K562 (cell line): Measurements from ENCODE around the gene DBX1. TPM values are rescaled to one million over a fixed set of nuclear protein-coding genes. Genes with fewer than 3 reads are reported as not detected.

ENCODE experiments used
- ATAC-seq: fragments of 200-7000 bp; cut with Tn5 transposase; 3 replicates; pipeline ENCODE4 v1.9.1; 2020; ENCODE audit warnings: moderate library complexity
- BruUV-seq: library from RNA; stranded (reverse); fragments of 400-500 nt; replicated peaks from 2 replicates; lab custom pipeline; 2021; lab: Mats Ljungman, UMichigan
- CTCF ChIA-PET: fragments of 300-600 bp; formaldehyde crosslinking; extraction: SDS; loops from one replicate; lab custom pipeline; 2021; ENCODE audit warnings: low intra/inter-chr PET ratio; lab: Yijun Ruan, JAX
- POLR2A ChIA-PET: fragments of 300-600, 350-650 bp; sonication (Branson Sonifier 250); formaldehyde crosslinking; extraction: SDS; loops from one replicate; lab custom pipeline; 2021; ENCODE audit warnings: antibody characterized with exemption, inconsistent platforms; lab: Yijun Ruan, JAX
- DNase-seq, 4 experiments: peaks; one replicate each; pipeline versions ENCODE4 v3.0.0 to v3.0.0-alpha.2; 2011 to 2018; ENCODE audit warnings: low spot score in 3 of 4, mixed read lengths in 3 of 4; ENCODE audit errors: extremely low read depth in 1 of 4
- FAIRE-seq: peaks from 2 replicates; lab custom pipeline; 2011; peaks lifted over from hg19 to GRCh38; lab: Jason Lieb, UNC
- H2AFZ ChIP-seq: 2 replicates; pipeline ENCODE4 v1.6.0; 2011; ENCODE audit warnings: low read depth, low read length, control low read depth, inconsistent platforms
- H3K27ac ChIP-seq: fragments of 200-600 bp; 3 replicates; pipeline ENCODE4 v1.8.0; 2011; ENCODE audit warnings: low read depth, mild to moderate bottlenecking, control low read depth, inconsistent platforms, low read length, moderate library complexity, mixed read lengths; ENCODE audit errors: extremely low read depth
- H3K27me3 ChIP-seq, 2 experiments: fragments of 300-600 bp in 1 of 2; 2 replicates in 1 of 2; 3 replicates in 1 of 2; pipeline versions ENCODE4 v1.6.0 to v1.8.0; 2011; ENCODE audit warnings: inconsistent platforms in 2 of 2, low read length in 2 of 2, mild to moderate bottlenecking in 1 of 2, mixed read lengths in 1 of 2, moderate library complexity in 1 of 2; ENCODE audit not compliant: control insufficient read depth in 2 of 2, insufficient read depth in 2 of 2
- H3K36me3 ChIP-seq: fragments of 300-600 bp; 3 replicates; pipeline ENCODE4 v1.8.0; 2011; ENCODE audit warnings: mild to moderate bottlenecking, low read length, inconsistent platforms; ENCODE audit not compliant: control insufficient read depth, insufficient read depth
- H3K4me1 ChIP-seq, 2 experiments: fragments of 200-600 bp in 1 of 2; replicated peaks in 1 of 2; 2 replicates in 1 of 2; 3 replicates in 1 of 2; pipeline versions ENCODE4 v1.5.1 to v1.8.0; 2011; ENCODE audit warnings: inconsistent platforms in 2 of 2, low read length in 2 of 2, mild to moderate bottlenecking in 1 of 2, mixed read lengths in 1 of 2, moderate library complexity in 1 of 2; ENCODE audit not compliant: control insufficient read depth in 2 of 2, insufficient read depth in 2 of 2
- H3K4me2 ChIP-seq: 2 replicates; pipeline ENCODE4 v1.6.1; 2011; ENCODE audit warnings: low read length, control low read depth, inconsistent platforms, mixed read lengths; ENCODE audit not compliant: insufficient read depth
- H3K4me3 ChIP-seq: fragments of 200-600 bp; sonication (generic), shearing (Covaris generic); 2 replicates; pipeline ENCODE4 v1.5.1; 2016; ENCODE audit warnings: control low read depth, inconsistent platforms
- H3K79me2 ChIP-seq: fragments of 200-600 bp; 3 replicates; pipeline ENCODE4 v1.8.0; 2011; ENCODE audit warnings: low read length, inconsistent platforms; ENCODE audit not compliant: control insufficient read depth, insufficient read depth
- H3K9ac ChIP-seq, 2 experiments: 2 replicates each; pipeline versions ENCODE4 v1.6.0 to v1.6.1; 2011; ENCODE audit warnings: low read depth in 2 of 2, low read length in 2 of 2, control low read depth in 1 of 2, inconsistent platforms in 1 of 2, mild to moderate bottlenecking in 1 of 2, mixed read lengths in 1 of 2; ENCODE audit not compliant: insufficient read depth in 1 of 2
- H3K9me1 ChIP-seq: one replicate; pipeline ENCODE4 v1.6.0; 2011; ENCODE audit warnings: inconsistent platforms, mild to moderate bottlenecking, low read length, moderate library complexity; ENCODE audit not compliant: control insufficient read depth, insufficient read depth
- H3K9me3 ChIP-seq: replicated peaks from 2 replicates; pipeline ENCODE4 v1.5.1; 2011; ENCODE audit warnings: low read depth, low read length, inconsistent platforms; ENCODE audit not compliant: control insufficient read depth, insufficient read depth
- H4K20me1 ChIP-seq: replicated peaks from 2 replicates; pipeline ENCODE4 v1.6.1; 2011; ENCODE audit warnings: low read length, inconsistent platforms, mixed read lengths; ENCODE audit not compliant: control insufficient read depth, insufficient read depth
- BMI1 ChIP-seq: fragments of 150-350 bp; IDR thresholded peaks from 2 replicates; pipeline ENCODE4 v1.6.1; 2014; ENCODE audit warnings: low read length
- CREB3 ChIP-seq: fragments of 450-650 bp; conservative IDR thresholded peaks from 2 replicates; pipeline ENCODE4 v1.6.1; 2016; ENCODE audit warnings: missing genetic modification characterization, low read depth, mild to moderate bottlenecking, missing compliant biosample characterization, moderate library complexity
- MCM3 ChIP-seq: fragments of 450-650 bp; IDR thresholded peaks from 2 replicates; pipeline ENCODE4 v1.6.1; 2016
- MEF2A ChIP-seq: IDR thresholded peaks from 2 replicates; pipeline ENCODE4 v1.6.1; 2011; ENCODE audit warnings: low read depth, mild to moderate bottlenecking, low read length, moderate library complexity; ENCODE audit not compliant: control insufficient read depth
- MIER1 ChIP-seq: fragments of 450-650 bp; IDR thresholded peaks from 2 replicates; pipeline ENCODE4 v1.6.1; 2016; ENCODE audit warnings: antibody characterized with exemption, mild to moderate bottlenecking, low read depth
- STAG1 ChIP-seq: sonication (generic); formaldehyde crosslinking; IDR thresholded peaks from 2 replicates; pipeline ENCODE4 v1.5.0; 2020; ENCODE audit warnings: missing genetic modification reagents, borderline replicate concordance
- ZNF445 ChIP-seq: fragments of 250-450 bp; sonication (Bioruptor Pico); IDR thresholded peaks from 2 replicates; pipeline ENCODE4 v1.4.0; 2020; ENCODE audit warnings: low read depth, mild to moderate bottlenecking, moderate library complexity
- ZNF449 ChIP-seq: fragments of 250-450 bp; sonication (Bioruptor Pico); IDR thresholded peaks from 2 replicates; pipeline ENCODE4 v1.8.0; 2022; ENCODE audit warnings: moderate library complexity, mild to moderate bottlenecking, inconsistent platforms
- WGBS: fragments of 100-300 bp; shearing (Covaris generic); methylation state at CpG from one replicate; pipeline ENCODE4 v1.1.6; 2016; ENCODE audit warnings: low coverage, mixed read lengths; ENCODE audit not compliant: insufficient coverage; ENCODE audit errors: missing lambda C conversion rate; 5-methylcytosine and 5-hydroxymethylcytosine counted together
- in situ Hi-C: fragments of 300-500 bp; cut with MboI; formaldehyde crosslinking; loops from 4 replicates; pipeline ENCODE4 v1.15.0; 2018; ENCODE audit warnings: inconsistent platforms, mixed read lengths
- intact Hi-C: fragments of 100-400 bp; cut with micrococcal nuclease; formaldehyde crosslinking; loops from 2 replicates; pipeline ENCODE4 v1.14.2; 2022
- polyA plus RNA-seq, 8 experiments: library from polyadenylated mRNA; depleted of rRNA in 4 of 8; stranded (reverse) in 5 of 8; unstranded in 3 of 8; fragments of >200 nt; fragmentation: Nextera tagmentation in 2 of 8; fragmentation: Illumina TruSeq in 1 of 8; extraction: Ambion mirVana in 2 of 8; extraction: Trizol in 1 of 8; gene quantifications; 2 replicates each; pipeline versions ENCODE4 v1.2.1 to v1.2.3, GENCODE V29; 2011 to 2014; ENCODE audit warnings: inconsistent platforms in 1 of 8, missing spikeins in 1 of 8
- total RNA-seq, 7 experiments: library from RNA; depleted of rRNA in 6 of 7; stranded (reverse); fragments of >200 nt in 6 of 7; fragmentation: Illumina TruSeq in 2 of 7; extraction: Trizol in 2 of 7; gene quantifications; 2 replicates each; pipeline versions ENCODE4 v1.2.1 to v1.2.3, GENCODE V29; 2011 to 2021; ENCODE audit warnings: low replicate concordance in 1 of 7

The DBX1 gene
- total and polyA plus RNA-seq, 9 of the 15 experiments (the other 6 are each of a cell fraction or from before 2014, with no cell fraction given): not detected

GRCh38 chr11:20194470-20194869, 34.2 kb upstream of the DBX1 start:
- Histone ChIP-seq H2AFZ (no peak overlapping the region), H3K4me1 (no peaks in the 10 kb centered on the region), H3K9me1 (no peaks in the 10 kb centered on the region), H3K9me3 (no peaks in the 10 kb centered on the region), H4K20me1 (no peaks in the 10 kb centered on the region), H3K79me2 (no peaks in the 10 kb centered on the region), H3K4me2 (no peak overlapping the region), H3K27me3 (0 out of 5 replicates have a peak, but pooled peaks cover 0 to 2% of the 10 kb centered on the region in 2 experiments), H3K27ac (no peak overlapping the region), H3K36me3 (no peaks in the 10 kb centered on the region), H3K9ac (no peak overlapping the region), H3K4me3 (no peak overlapping the region)
- CTCF ChIA-PET: no interaction called here
- WGBS: 0% methylated on average over 2 of the region's 2 CpGs
- no peak for ATAC-seq
- no peak for TF ChIP-seq MCM3
- TF ChIP-seq MIER1: no peak
- no peak for TF ChIP-seq ZNF445 (CRISPR knock-in tag)
- TF ChIP-seq ZNF449: no peak
- TF ChIP-seq STAG1 (CRISPR knock-in tag): no peak
- no peak for TF ChIP-seq BMI1
- TF ChIP-seq MEF2A: no peak
- no peak for TF ChIP-seq CREB3 (tag)
- no peak for DNase-seq
- in situ Hi-C loops (no loop called here), intact Hi-C loops (no loop called here)
- no peak for FAIRE-seq
- POLR2A ChIA-PET: interaction anchor here (2.1 kb wide), 1 partner anchor 9 kb away, joined by 8 read pairs; no protein-coding TSS in a partner anchor
- BruUV-seq: no TSS peak
